Mucosa of rectum (tissue), 2 donors: ENCODE results near the gene PDZRN3.

Experiments
- H3K27ac ChIP-seq, 2 donors: one replicate each; pipeline ENCODE4 v1.7.0; 2013; ENCODE audit warnings: inconsistent platforms in 2 of 2, low read depth in 2 of 2, low read length in 2 of 2
- H3K27me3 ChIP-seq, 2 donors: one replicate each; pipeline ENCODE4 v1.7.0; 2013; ENCODE audit warnings: low read length in 2 of 2; ENCODE audit not compliant: control insufficient read depth in 2 of 2, insufficient read depth in 2 of 2
- H3K36me3 ChIP-seq, 2 donors: one replicate each; pipeline ENCODE4 v1.7.0; 2013; ENCODE audit warnings: low read length in 2 of 2; ENCODE audit not compliant: control insufficient read depth in 2 of 2, insufficient read depth in 2 of 2
- H3K4me1 ChIP-seq, 2 donors: one replicate each; pipeline ENCODE4 v1.7.0; 2013; ENCODE audit warnings: low read length in 2 of 2, mild to moderate bottlenecking in 1 of 2; ENCODE audit not compliant: control insufficient read depth in 2 of 2, insufficient read depth in 2 of 2
- H3K4me3 ChIP-seq, 2 donors: one replicate each; pipeline ENCODE4 v1.7.0; 2013; ENCODE audit warnings: low read length in 2 of 2
- H3K9ac ChIP-seq, 2 donors: one replicate each; pipeline ENCODE4 v1.7.0; 2013; ENCODE audit warnings: low read length in 2 of 2, low read depth in 1 of 2, mild to moderate bottlenecking in 1 of 2
- H3K9me3 ChIP-seq, 2 donors: one replicate each; pipeline ENCODE4 v1.7.0; 2013; ENCODE audit warnings: low read length in 2 of 2; ENCODE audit not compliant: control insufficient read depth in 2 of 2
- donor health status: healthy.
- donor health status: Normal muscosa, but diverticular disease.

PDZRN3 gene

GRCh38 chr3:73599605-73600004 lies 25.1 kb downstream of the PDZRN3 start:
- peaks cover 0 to 3% of the 10 kb centered on the region in 2 donors for H3K36me3 ChIP-seq
- no peak overlapping the region for H3K27ac ChIP-seq
- H3K4me3 ChIP-seq, result no peak overlapping the region
- no peak overlapping the region for H3K9ac ChIP-seq
- H3K4me1 ChIP-seq, result peaks cover 0 to 8% of the 10 kb centered on the region in 2 donors
- no peaks in the 10 kb centered on the region for H3K9me3 ChIP-seq
- no peaks in the 10 kb centered on the region for H3K27me3 ChIP-seq

DNA sequence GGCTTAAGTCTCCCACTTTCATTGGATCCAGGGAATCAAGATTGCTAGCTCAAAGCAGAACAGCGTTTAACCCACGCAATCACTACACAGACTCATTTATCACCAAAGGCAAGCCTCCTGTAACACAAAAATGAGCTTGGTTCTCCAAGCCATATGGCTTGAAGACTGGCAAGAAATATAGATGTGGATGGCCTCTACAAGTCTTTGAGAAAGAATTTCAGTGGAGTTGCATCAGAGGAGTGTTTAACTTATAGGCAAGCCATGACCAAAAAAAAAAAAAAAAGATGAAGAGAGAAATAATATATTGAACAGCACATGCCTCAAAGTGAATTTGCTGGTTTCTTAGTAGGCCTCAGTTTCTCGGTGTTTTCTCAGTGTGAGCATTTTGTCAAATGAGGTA lies 27.3 kb downstream of the PDZRN3 start:
- H3K9me3 ChIP-seq, result no peaks in the 10 kb centered on the region
- no peaks in the 10 kb centered on the region for H3K27me3 ChIP-seq
- H3K4me1 ChIP-seq, result peaks cover 3 to 6% of the 10 kb centered on the region in 2 donors
- H3K36me3 ChIP-seq, result peaks cover 0 to 3% of the 10 kb centered on the region in 2 donors
- H3K27ac ChIP-seq, result no peak overlapping the region
- no peak overlapping the region for H3K4me3 ChIP-seq
- no peak overlapping the region for H3K9ac ChIP-seq

DNA sequence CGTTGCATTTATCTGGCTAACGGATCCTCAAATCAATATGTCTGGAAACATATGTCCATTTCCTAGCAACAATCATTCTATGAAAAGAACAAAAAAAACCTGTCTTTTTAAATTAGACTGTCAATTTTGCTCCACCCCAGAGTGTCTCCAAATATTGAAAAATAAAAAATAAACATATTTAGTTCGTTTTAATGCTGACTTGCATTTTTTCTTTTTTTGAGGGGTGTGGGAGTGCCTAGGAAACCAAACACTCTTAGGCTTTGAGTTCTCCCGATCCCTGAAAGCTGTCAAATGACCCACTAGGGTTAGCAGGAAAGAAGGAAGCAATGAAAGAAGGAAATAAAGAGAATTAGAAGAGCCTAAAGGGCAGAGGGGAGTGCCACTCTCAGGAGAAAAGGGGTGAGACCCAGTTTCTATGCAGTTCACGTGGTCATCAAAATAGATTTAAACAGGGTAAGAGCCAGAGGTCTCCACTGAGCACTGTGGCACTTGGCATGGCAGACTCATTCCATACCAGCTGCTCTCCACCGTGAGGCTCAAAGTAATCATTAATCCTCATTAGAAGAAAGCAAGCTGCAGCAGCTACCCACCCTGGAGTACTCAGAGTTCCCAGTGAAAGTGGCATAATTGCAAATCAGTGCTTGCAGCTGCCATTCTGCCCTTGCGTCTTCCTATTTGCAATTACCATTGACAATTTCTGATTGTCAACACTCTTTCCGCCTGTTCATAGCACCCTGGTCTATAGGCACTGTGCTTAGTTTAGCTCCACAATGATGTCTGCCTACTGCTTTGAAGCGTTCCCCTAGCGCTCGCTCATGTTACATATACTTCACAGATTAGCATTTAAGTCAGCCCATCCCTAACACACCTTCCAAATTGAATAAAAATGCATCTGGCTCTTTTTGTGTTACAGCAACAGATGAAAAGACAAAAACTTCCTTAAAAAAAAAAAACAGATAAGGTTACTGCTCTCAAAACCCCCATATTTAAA lies 32.3 kb downstream of the PDZRN3 start:
- H3K27me3 ChIP-seq, result no peaks in the 10 kb centered on the region
- H3K36me3 ChIP-seq, result no peaks in the 10 kb centered on the region
- H3K4me3 ChIP-seq, result no peak overlapping the region
- no peak overlapping the region for H3K9ac ChIP-seq
- H3K4me1 ChIP-seq, result peaks cover 0 to 6% of the 10 kb centered on the region in 2 donors
- no peak overlapping the region for H3K27ac ChIP-seq
- H3K9me3 ChIP-seq, result no peaks in the 10 kb centered on the region

DNA sequence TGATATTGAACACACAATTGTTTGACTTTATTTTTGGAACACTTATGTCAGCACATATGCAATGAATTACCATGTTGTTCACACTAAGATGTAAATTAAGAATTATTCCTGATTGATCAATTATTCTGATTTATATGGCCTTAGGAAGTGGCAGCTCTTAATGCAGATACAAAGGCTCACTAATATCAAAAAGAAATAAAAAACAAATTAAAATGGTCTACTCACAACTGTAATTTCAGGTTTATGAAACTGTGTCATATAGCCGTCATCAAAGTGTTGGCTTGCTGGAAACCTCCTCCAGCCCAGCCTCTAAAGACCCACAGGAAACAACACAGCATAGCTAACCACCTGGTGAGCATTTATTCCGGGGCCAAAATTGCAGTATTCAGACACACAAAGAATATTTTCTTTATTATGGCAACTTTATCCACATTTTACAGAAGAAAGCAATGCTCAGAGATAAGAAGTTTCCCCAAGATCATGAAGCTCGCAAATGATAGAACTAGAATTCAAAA lies 33.4 kb downstream of the PDZRN3 start:
- no peak overlapping the region for H3K9ac ChIP-seq
- no peak overlapping the region for H3K27ac ChIP-seq
- H3K27me3 ChIP-seq, result no peaks in the 10 kb centered on the region
- no peaks in the 10 kb centered on the region for H3K36me3 ChIP-seq
- peaks cover 0 to 6% of the 10 kb centered on the region in 2 donors for H3K4me1 ChIP-seq
- no peak overlapping the region for H3K4me3 ChIP-seq
- no peaks in the 10 kb centered on the region for H3K9me3 ChIP-seq

- Histone ChIP-seq H3K4me1 (no peaks in the 10 kb centered on the region), H3K9ac (no peak overlapping the region), H3K4me3 (no peak overlapping the region), H3K9me3 (no peaks in the 10 kb centered on the region), H3K27ac (no peak overlapping the region), H3K27me3 (no peaks in the 10 kb centered on the region), H3K36me3 (no peaks in the 10 kb centered on the region)
Observed at GRCh38 chr3:73586628-73587027, 38.1 kb downstream of the PDZRN3 start.

DNA sequence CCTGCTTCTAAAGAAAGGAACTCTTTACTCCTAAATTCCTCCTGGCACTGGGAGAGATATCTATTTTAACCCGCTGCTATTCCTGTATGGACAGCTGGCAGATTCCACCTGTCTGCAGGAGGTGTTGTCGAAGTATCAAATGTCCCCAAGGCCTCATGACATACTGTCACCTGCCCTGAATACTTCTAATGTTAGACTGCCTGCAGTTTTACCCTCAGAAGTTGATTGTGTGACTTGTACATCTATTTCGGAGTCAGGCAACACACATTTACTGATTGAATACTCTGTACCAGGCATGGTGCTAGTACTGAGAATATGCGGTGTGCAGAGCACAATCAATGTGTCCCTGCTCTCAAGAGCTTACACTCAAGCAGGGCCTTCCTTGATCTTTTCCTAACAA lies 38.6 kb downstream of the PDZRN3 start:
- no peak overlapping the region for H3K9ac ChIP-seq
- no peaks in the 10 kb centered on the region for H3K4me1 ChIP-seq
- H3K36me3 ChIP-seq, result no peaks in the 10 kb centered on the region
- H3K27ac ChIP-seq, result no peak overlapping the region
- no peaks in the 10 kb centered on the region for H3K27me3 ChIP-seq
- no peaks in the 10 kb centered on the region for H3K9me3 ChIP-seq
- no peak overlapping the region for H3K4me3 ChIP-seq

- H3K27me3 ChIP-seq, result no peaks in the 10 kb centered on the region
- no peaks in the 10 kb centered on the region for H3K36me3 ChIP-seq
- no peaks in the 10 kb centered on the region for H3K4me1 ChIP-seq
- H3K9ac ChIP-seq, result no peak overlapping the region
- no peaks in the 10 kb centered on the region for H3K9me3 ChIP-seq
- no peak overlapping the region for H3K27ac ChIP-seq
- no peak overlapping the region for H3K4me3 ChIP-seq
Observed at GRCh38 chr3:73584873-73585272, 39.9 kb downstream of the PDZRN3 start.

DNA sequence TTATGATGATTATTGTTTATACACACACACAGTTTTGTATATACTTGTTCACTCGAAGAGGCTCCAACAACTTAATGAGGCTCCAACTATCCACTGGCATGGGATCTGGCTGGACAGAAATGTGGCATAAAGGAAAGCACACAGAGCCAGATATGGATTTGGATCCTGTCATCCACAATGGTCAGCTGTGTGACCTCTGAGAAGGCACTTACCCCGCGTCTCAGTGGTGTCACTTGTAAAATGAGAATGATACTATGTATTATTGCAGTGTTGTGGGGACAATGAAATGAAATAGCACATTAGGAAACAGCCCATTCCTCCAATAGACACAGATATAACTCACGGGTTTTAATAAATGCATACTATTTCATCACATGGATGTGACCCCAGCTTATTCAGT lies 42.2 kb downstream of the PDZRN3 start:
- Histone ChIP-seq H3K9ac (no peak overlapping the region), H3K27me3 (no peaks in the 10 kb centered on the region), H3K27ac (no peak overlapping the region), H3K4me1 (peaks cover 0 to 2% of the 10 kb centered on the region in 2 donors), H3K36me3 (no peaks in the 10 kb centered on the region), H3K4me3 (no peak overlapping the region), H3K9me3 (no peaks in the 10 kb centered on the region)

- Histone ChIP-seq H3K4me3 (no peak overlapping the region), H3K27me3 (no peaks in the 10 kb centered on the region), H3K9me3 (no peaks in the 10 kb centered on the region), H3K4me1 (peaks cover 0 to 4% of the 10 kb centered on the region in 2 donors), H3K9ac (no peak overlapping the region), H3K27ac (no peak overlapping the region), H3K36me3 (no peaks in the 10 kb centered on the region)
Observed at GRCh38 chr3:73581134-73581846, 43.5 kb downstream of the PDZRN3 start.

- Histone ChIP-seq H3K4me3 (no peak overlapping the region), H3K9me3 (no peaks in the 10 kb centered on the region), H3K27ac (no peak overlapping the region), H3K36me3 (no peaks in the 10 kb centered on the region), H3K27me3 (no peaks in the 10 kb centered on the region), H3K4me1 (peaks cover 0 to 4% of the 10 kb centered on the region in 2 donors), H3K9ac (no peak overlapping the region)
Observed at GRCh38 chr3:73580343-73580742, 44.4 kb downstream of the PDZRN3 start.
